GM12878 (cell line): ENCODE results near the gene MAPK1. TPM values are rescaled to one million over a fixed set of nuclear protein-coding genes. Genes with fewer than 3 reads are reported as not detected.

Experiments used
- CHD2 ChIP-seq: IDR thresholded peaks from 2 replicates; pipeline ENCODE4 v1.6.1; 2011; ENCODE audit warnings: low read depth, low read length, improper control_type of control experiment, borderline replicate concordance
- CHD4 ChIP-seq: fragments of 200-600 bp; sonication (generic); IDR thresholded peaks from 2 replicates; pipeline ENCODE4 v1.6.1; 2016; ENCODE audit warnings: mild to moderate bottlenecking
- EZH2 ChIP-seq: IDR thresholded peaks from 2 replicates; pipeline ENCODE4 v1.6.1; 2012; ENCODE audit warnings: low read depth, mild to moderate bottlenecking, control low read depth, inconsistent platforms, low read length, borderline replicate concordance; ENCODE audit not compliant: control insufficient read depth
- KDM1A ChIP-seq: fragments of 200-600 bp; sonication (generic); IDR thresholded peaks from 2 replicates; pipeline ENCODE4 v1.6.1; 2016; ENCODE audit warnings: borderline replicate concordance
- MEF2A ChIP-seq: IDR thresholded peaks from 2 replicates; pipeline ENCODE4 v1.6.1; 2011; ENCODE audit warnings: low read depth, mild to moderate bottlenecking, low read length, moderate library complexity; ENCODE audit not compliant: insufficient read depth
- MTA3 ChIP-seq: IDR thresholded peaks from 2 replicates; pipeline ENCODE4 v1.6.1; 2012; ENCODE audit warnings: low read length, inconsistent platforms, borderline replicate concordance
- MYC ChIP-seq: IDR thresholded peaks from 2 replicates; pipeline ENCODE4 v1.6.1; 2011; ENCODE audit warnings: mild to moderate bottlenecking, low read length, moderate library complexity, inconsistent platforms; ENCODE audit not compliant: insufficient read depth, insufficient replicate concordance, insufficient read length, severe bottlenecking
- NFYA ChIP-seq: IDR thresholded peaks from 2 replicates; pipeline ENCODE4 v1.6.1; 2011; ENCODE audit warnings: low read depth, mild to moderate bottlenecking, low read length, improper control_type of control experiment, borderline replicate concordance
- NR2C2 ChIP-seq: IDR thresholded peaks from 2 replicates; pipeline ENCODE4 v1.6.1; 2011; ENCODE audit warnings: borderline replicate concordance, low read depth; ENCODE audit not compliant: control insufficient read depth, insufficient read length
- POLR2A ChIP-seq: IDR thresholded peaks from 2 replicates; pipeline ENCODE4 v1.6.1; 2011; ENCODE audit warnings: low read depth, mild to moderate bottlenecking, low read length
- SMAD1 ChIP-seq: fragments of 450-650 bp; IDR thresholded peaks from 2 replicates; pipeline ENCODE4 v1.6.1; 2018; ENCODE audit warnings: mild to moderate bottlenecking, low read depth; ENCODE audit not compliant: partially characterized antibody
- SMARCA5 ChIP-seq: fragments of 450-650 bp; IDR thresholded peaks from 2 replicates; pipeline ENCODE4 v1.6.1; 2017; ENCODE audit warnings: mild to moderate bottlenecking
- polyA plus RNA-seq, 11 experiments: library from polyadenylated mRNA; depleted of rRNA in 4 of 11; unstranded in 6 of 11; stranded (reverse) in 5 of 11; fragments of >200 nt; fragmentation: Nextera tagmentation in 4 of 11; fragmentation: Illumina TruSeq in 1 of 11; extraction: Ambion mirVana in 4 of 11; extraction: Trizol in 1 of 11; gene quantifications; 1 replicate in 1 of 11; 2 replicates in 10 of 11; pipeline versions ENCODE4 v1.2.1 to v1.2.3, GENCODE V29; 2011 to 2016; ENCODE audit warnings: inconsistent platforms in 2 of 11, missing spikeins in 2 of 11, low read depth in 1 of 11
- total RNA-seq, 4 experiments: library from RNA; depleted of rRNA in 3 of 4; stranded (reverse); fragments of >200 nt in 3 of 4; fragmentation: Illumina TruSeq in 1 of 4; extraction: Trizol in 1 of 4; gene quantifications; 2 replicates each; pipeline versions ENCODE4 v1.2.1 to v1.2.3, GENCODE V29; 2013 to 2021
- TF ChIP-seq, protein P1 (sequence below): fragments of 450-650 bp; IDR thresholded peaks from 2 replicates; pipeline ENCODE4 v1.6.1; 2017; ENCODE audit warnings: antibody characterized with exemption, mild to moderate bottlenecking, moderate library complexity
- TF ChIP-seq, protein P2 (sequence below): fragments of 150-350 bp; IDR thresholded peaks from 2 replicates; pipeline ENCODE4 v1.6.1; 2016; ENCODE audit warnings: low read depth, low read length
- TF ChIP-seq, protein P3 (sequence below): fragments of 450-650 bp; IDR thresholded peaks from 2 replicates; pipeline ENCODE4 v1.6.1; 2016; ENCODE audit warnings: mild to moderate bottlenecking
- TF ChIP-seq, protein P4 (sequence below): fragments of 450-650 bp; IDR thresholded peaks from 2 replicates; pipeline ENCODE4 v1.6.1; 2016; ENCODE audit warnings: mild to moderate bottlenecking
- TF ChIP-seq, protein P5 (sequence below): fragments of 450-650 bp; IDR thresholded peaks from 2 replicates; pipeline ENCODE4 v1.6.1; 2017; ENCODE audit warnings: mild to moderate bottlenecking

MAPK1 gene
- total and polyA plus RNA-seq, 10 of the 15 experiments (the other 5 are each of a cell fraction or from before 2014, with no cell fraction given), result 7.0 to 123 (median 58.4) TPM

DNA sequence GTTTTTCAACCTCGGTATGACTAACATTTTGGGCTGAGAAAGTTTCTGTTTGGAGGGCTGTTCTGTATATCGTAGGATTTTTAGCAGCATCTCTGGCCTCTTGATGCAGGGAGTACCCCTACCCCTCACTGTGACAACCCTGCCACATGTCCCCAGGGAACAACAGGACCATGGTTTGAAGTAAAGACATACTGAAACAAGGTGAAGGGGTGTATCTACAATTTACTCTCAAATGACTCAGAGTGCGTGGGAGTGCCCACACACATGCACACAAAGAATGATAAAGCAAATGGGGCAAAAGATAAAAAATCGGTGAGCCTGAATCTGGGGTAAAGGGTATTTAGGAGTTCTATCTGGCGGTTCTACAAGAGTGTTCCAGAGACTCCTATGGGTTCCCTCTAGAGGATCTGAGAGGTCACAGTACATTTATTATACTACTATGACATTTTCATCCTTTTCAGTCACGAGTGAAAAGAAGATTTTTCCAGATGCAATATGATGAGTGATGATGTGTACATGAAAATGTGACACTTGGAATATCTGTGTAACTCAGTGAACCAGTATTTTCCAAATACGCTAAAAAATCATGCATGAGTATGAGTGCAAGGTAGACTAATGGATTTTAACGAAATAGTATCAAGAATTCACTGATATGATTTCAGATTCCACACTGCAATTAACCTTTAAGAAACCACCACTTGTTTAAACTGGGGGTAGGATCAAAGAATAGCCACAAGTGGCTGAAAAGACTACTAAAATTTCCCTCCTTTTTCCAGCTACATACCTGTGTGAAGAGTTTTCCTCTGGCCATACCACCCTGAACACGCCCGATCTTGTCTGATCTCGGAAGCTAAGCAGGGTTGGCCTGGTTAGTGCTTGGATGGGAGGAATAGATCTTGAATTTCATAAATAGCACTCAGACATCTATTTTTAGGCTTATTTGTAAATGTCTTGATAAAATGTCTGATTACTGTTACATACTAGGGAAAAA, 75.5 kb downstream of the MAPK1 start (continued):
- TF ChIP-seq SMAD1 (no peak), NFYA (no peak), POLR2A (no peak), KDM1A (no peak), SMARCA5 (no peak), CHD4 (no peak), MTA3 (peak; percentile 62; the same call in 1 of the 2 replicates), NR2C2 (no peak), MYC (no peak), CHD2 (no peak), EZH2 (no peak), MEF2A (0 out of 2 replicates have a peak, but pooled peaks have one; percentile 63)
- TF ChIP-seq, protein P1, sequence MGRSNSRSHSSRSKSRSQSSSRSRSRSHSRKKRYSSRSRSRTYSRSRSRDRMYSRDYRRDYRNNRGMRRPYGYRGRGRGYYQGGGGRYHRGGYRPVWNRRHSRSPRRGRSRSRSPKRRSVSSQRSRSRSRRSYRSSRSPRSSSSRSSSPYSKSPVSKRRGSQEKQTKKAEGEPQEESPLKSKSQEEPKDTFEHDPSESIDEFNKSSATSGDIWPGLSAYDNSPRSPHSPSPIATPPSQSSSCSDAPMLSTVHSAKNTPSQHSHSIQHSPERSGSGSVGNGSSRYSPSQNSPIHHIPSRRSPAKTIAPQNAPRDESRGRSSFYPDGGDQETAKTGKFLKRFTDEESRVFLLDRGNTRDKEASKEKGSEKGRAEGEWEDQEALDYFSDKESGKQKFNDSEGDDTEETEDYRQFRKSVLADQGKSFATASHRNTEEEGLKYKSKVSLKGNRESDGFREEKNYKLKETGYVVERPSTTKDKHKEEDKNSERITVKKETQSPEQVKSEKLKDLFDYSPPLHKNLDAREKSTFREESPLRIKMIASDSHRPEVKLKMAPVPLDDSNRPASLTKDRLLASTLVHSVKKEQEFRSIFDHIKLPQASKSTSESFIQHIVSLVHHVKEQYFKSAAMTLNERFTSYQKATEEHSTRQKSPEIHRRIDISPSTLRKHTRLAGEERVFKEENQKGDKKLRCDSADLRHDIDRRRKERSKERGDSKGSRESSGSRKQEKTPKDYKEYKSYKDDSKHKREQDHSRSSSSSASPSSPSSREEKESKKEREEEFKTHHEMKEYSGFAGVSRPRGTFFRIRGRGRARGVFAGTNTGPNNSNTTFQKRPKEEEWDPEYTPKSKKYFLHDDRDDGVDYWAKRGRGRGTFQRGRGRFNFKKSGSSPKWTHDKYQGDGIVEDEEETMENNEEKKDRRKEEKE, result no peak
- TF ChIP-seq, protein P2, sequence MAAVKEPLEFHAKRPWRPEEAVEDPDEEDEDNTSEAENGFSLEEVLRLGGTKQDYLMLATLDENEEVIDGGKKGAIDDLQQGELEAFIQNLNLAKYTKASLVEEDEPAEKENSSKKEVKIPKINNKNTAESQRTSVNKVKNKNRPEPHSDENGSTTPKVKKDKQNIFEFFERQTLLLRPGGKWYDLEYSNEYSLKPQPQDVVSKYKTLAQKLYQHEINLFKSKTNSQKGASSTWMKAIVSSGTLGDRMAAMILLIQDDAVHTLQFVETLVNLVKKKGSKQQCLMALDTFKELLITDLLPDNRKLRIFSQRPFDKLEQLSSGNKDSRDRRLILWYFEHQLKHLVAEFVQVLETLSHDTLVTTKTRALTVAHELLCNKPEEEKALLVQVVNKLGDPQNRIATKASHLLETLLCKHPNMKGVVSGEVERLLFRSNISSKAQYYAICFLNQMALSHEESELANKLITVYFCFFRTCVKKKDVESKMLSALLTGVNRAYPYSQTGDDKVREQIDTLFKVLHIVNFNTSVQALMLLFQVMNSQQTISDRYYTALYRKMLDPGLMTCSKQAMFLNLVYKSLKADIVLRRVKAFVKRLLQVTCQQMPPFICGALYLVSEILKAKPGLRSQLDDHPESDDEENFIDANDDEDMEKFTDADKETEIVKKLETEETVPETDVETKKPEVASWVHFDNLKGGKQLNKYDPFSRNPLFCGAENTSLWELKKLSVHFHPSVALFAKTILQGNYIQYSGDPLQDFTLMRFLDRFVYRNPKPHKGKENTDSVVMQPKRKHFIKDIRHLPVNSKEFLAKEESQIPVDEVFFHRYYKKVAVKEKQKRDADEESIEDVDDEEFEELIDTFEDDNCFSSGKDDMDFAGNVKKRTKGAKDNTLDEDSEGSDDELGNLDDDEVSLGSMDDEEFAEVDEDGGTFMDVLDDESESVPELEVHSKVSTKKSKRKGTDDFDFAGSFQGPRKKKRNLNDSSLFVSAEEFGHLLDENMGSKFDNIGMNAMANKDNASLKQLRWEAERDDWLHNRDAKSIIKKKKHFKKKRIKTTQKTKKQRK, result no peak
- TF ChIP-seq, protein P3, sequence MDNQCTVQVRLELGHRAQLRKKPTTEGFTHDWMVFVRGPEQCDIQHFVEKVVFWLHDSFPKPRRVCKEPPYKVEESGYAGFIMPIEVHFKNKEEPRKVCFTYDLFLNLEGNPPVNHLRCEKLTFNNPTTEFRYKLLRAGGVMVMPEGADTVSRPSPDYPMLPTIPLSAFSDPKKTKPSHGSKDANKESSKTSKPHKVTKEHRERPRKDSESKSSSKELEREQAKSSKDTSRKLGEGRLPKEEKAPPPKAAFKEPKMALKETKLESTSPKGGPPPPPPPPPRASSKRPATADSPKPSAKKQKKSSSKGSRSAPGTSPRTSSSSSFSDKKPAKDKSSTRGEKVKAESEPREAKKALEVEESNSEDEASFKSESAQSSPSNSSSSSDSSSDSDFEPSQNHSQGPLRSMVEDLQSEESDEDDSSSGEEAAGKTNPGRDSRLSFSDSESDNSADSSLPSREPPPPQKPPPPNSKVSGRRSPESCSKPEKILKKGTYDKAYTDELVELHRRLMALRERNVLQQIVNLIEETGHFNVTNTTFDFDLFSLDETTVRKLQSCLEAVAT, result no peak
- TF ChIP-seq, protein P4, sequence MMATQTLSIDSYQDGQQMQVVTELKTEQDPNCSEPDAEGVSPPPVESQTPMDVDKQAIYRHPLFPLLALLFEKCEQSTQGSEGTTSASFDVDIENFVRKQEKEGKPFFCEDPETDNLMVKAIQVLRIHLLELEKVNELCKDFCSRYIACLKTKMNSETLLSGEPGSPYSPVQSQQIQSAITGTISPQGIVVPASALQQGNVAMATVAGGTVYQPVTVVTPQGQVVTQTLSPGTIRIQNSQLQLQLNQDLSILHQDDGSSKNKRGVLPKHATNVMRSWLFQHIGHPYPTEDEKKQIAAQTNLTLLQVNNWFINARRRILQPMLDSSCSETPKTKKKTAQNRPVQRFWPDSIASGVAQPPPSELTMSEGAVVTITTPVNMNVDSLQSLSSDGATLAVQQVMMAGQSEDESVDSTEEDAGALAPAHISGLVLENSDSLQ, result peak; percentile 47; the same call in 1 of the 2 replicates
- TF ChIP-seq, protein P5, sequence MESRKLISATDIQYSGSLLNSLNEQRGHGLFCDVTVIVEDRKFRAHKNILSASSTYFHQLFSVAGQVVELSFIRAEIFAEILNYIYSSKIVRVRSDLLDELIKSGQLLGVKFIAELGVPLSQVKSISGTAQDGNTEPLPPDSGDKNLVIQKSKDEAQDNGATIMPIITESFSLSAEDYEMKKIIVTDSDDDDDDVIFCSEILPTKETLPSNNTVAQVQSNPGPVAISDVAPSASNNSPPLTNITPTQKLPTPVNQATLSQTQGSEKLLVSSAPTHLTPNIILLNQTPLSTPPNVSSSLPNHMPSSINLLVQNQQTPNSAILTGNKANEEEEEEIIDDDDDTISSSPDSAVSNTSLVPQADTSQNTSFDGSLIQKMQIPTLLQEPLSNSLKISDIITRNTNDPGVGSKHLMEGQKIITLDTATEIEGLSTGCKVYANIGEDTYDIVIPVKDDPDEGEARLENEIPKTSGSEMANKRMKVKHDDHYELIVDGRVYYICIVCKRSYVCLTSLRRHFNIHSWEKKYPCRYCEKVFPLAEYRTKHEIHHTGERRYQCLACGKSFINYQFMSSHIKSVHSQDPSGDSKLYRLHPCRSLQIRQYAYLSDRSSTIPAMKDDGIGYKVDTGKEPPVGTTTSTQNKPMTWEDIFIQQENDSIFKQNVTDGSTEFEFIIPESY, result no peak
